GM19397 (cell line): ENCODE results near the gene MBD3.
"Not testable (repeated sequence)": the region's sequence is repeated elsewhere in the genome, so short reads cannot be mapped to it uniquely, and the experiment has no call there.

Experiments
- ATAC-seq: cut with Tn5 transposase; IDR thresholded peaks from one replicate; pipeline ENCODE4 v1.9.1; 2021; ENCODE audit warnings: mild to moderate bottlenecking, moderate library complexity; ENCODE audit not compliant: unreplicated experiment

MBD3 gene

GRCh38 chr19:1592755-1593500 lies at the start of gene MBD3:
MBD3 (minus strand) TSS chr19:1592865; CDS start chr19:1592631, 234 bp downstream.
- ATAC-seq: peak; percentile 79

- not testable (repeated sequence) for ATAC-seq
These were observed 48.3 kb upstream of the MBD3 start for GRCh38 chr19:1640893-1641448.

GRCh38 chr19:1636325-1637236 lies 43.9 kb upstream of the MBD3 start:
- no peak for ATAC-seq

GRCh38 chr19:1634938-1635243 lies 42.2 kb upstream of the MBD3 start:
- no peak for ATAC-seq

- no peak for ATAC-seq
These were observed 41.7 kb upstream of the MBD3 start for GRCh38 chr19:1634242-1634937.

- no peak for ATAC-seq
These were observed 40.7 kb upstream of the MBD3 start for GRCh38 chr19:1633269-1633826.

- no peak for ATAC-seq
These were observed 40.0 kb upstream of the MBD3 start for GRCh38 chr19:1632462-1633268.

- ATAC-seq: no peak
These were observed 39.0 kb upstream of the MBD3 start for GRCh38 chr19:1631557-1632100.

GRCh38 chr19:1630811-1631210 lies 38.1 kb upstream of the MBD3 start:
- ATAC-seq: no peak

- ATAC-seq: no peak
These were observed 37.3 kb upstream of the MBD3 start for GRCh38 chr19:1630012-1630411.

- no peak for ATAC-seq
These were observed 36.7 kb upstream of the MBD3 start for GRCh38 chr19:1629256-1629808.

- no peak for ATAC-seq
These were observed 34.5 kb upstream of the MBD3 start for GRCh38 chr19:1627194-1627593.

- ATAC-seq: no peak
These were observed 33.8 kb upstream of the MBD3 start for GRCh38 chr19:1626417-1627010.

- ATAC-seq: no peak
These were observed 31.8 kb upstream of the MBD3 start for GRCh38 chr19:1624458-1624857.

- ATAC-seq: no peak
These were observed 29.9 kb upstream of the MBD3 start for GRCh38 chr19:1622541-1622940.

- no peak for ATAC-seq
These were observed 29.3 kb upstream of the MBD3 start for GRCh38 chr19:1622007-1622406.

- ATAC-seq: no peak
These were observed 28.9 kb upstream of the MBD3 start for GRCh38 chr19:1621574-1621973.

- ATAC-seq: no peak
These were observed 28.4 kb upstream of the MBD3 start for GRCh38 chr19:1621021-1621420.

GRCh38 chr19:1620502-1620901 lies 27.8 kb upstream of the MBD3 start:
- ATAC-seq: no peak
